NT2/D1 (cell line): ENCODE data around the gene TAF1.

Source experiments
- SUZ12 ChIP-seq: IDR thresholded peaks from 2 replicates; pipeline ENCODE4 v1.6.1; 2011; ENCODE audit not compliant: insufficient read length, insufficient read depth; ENCODE audit errors: extremely low read depth
- YY1 ChIP-seq: IDR thresholded peaks from 2 replicates; pipeline ENCODE4 v1.6.1; 2011; ENCODE audit not compliant: insufficient read length, insufficient read depth
- ZNF274 ChIP-seq: IDR thresholded peaks from 2 replicates; pipeline ENCODE4 v1.6.1; 2011; ENCODE audit warnings: mild to moderate bottlenecking, low read depth, low read length

DNA sequence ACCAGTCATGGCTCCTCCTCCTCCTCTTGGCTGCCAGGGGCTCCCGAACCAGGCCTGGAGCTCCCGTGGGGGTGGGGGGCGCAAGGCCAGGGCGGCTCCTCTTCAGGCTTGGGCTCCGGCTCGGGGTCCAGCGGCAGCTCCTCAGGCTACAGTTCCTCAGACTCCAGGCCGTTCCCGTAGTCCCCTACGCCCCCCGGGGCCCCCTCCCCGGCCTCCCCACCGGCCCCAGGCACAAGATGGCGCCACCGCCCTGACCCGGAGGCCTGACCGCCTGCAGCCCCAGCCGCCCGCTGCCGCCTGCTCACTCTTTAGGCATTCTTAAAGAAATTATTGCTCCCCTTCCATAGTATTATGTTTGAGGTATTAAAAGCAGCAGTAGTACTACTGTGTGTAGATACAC is 54.5 kb downstream of the TAF1 start:
- TF ChIP-seq SUZ12: no peak
- no peak for TF ChIP-seq ZNF274
- no peak for TF ChIP-seq YY1
